CD4-positive, alpha-beta T cell treated with Interferon gamma for 1 hour (primary cell): ENCODE results near the gene TDG.

ENCODE experiments used
- DNase-seq: peaks from one replicate; pipeline ENCODE4 v3.0.0-alpha.2; 2020

The TDG gene

GRCh38 chr12:103965590-103966504 lies at the start of gene TDG:
TDG (plus strand) TSS chr12:103965872; CDS start chr12:103966038, 166 bp downstream.
- peak; percentile 98 for DNase-seq

GRCh38 chr12:103917873-103918272 lies 47.8 kb upstream of the TDG start:
- no peak for DNase-seq

GRCh38 chr12:103924761-103925641 lies 40.7 kb upstream of the TDG start:
- DNase-seq = no peak

GRCh38 chr12:103928682-103929045 lies 37.0 kb upstream of the TDG start:
- peak; percentile 58 for DNase-seq

GRCh38 chr12:103929046-103929783 lies 36.5 kb upstream of the TDG start:
- DNase-seq = peak; percentile 87

- DNase-seq = no peak
Measured at GRCh38 chr12:103929784-103930033, 36.0 kb upstream of the TDG start.

GRCh38 chr12:103930034-103930786 lies 35.5 kb upstream of the TDG start, which contains the start of gene HSP90B1:
HSP90B1 (plus strand) TSS chr12:103930410; CDS start chr12:103930516, 106 bp downstream.
- DNase-seq = peak; percentile 100

- peak; percentile 18 for DNase-seq
Measured at GRCh38 chr12:103930787-103931735, 34.6 kb upstream of the TDG start.

- no peak for DNase-seq
Measured at GRCh38 chr12:103933237-103933636, 32.4 kb upstream of the TDG start.

GRCh38 chr12:103936679-103937078 lies 29.0 kb upstream of the TDG start:
- DNase-seq = no peak

GRCh38 chr12:103944964-103945363 lies 20.7 kb upstream of the TDG start:
- no peak for DNase-seq

- no peak for DNase-seq
Measured at GRCh38 chr12:103947871-103948555, 17.7 kb upstream of the TDG start.

GRCh38 chr12:103948746-103949406 lies 16.8 kb upstream of the TDG start:
- no peak for DNase-seq

GRCh38 chr12:103952497-103952896 lies 13.2 kb upstream of the TDG start:
- DNase-seq = no peak

- DNase-seq = no peak
Measured at GRCh38 chr12:103955811-103956508, 9.7 kb upstream of the TDG start.

GRCh38 chr12:103956509-103957027 lies 9.1 kb upstream of the TDG start:
- no peak for DNase-seq

GRCh38 chr12:103957865-103958388 lies 7.7 kb upstream of the TDG start:
- no peak for DNase-seq

- no peak for DNase-seq
Measured at GRCh38 chr12:103958621-103959020, 7.1 kb upstream of the TDG start.
